Activated naive CD4-positive, alpha-beta T cell treated with anti-CD3 and anti-CD28 coated beads, Interleukin-2, amount 10 ng/mL, durations not matched to agents 7 days and 5 days (primary cell): ENCODE measurements around the gene ALKBH6.

Source experiments
- CTCF ChIA-PET: fragments of 350-600 bp; sonication (Branson Sonifier 250); formaldehyde crosslinking; loops from one replicate; lab custom pipeline; 2021; ENCODE audit warnings: antibody characterized with exemption; lab: Charles Lee
- DNase-seq: peaks from one replicate; pipeline ENCODE4 v3.0.0-alpha.2; 2020
- H3K27ac Mint-ChIP-seq: one replicate; pipeline ENCODE4 v1.8.0; 2021; ENCODE audit warnings: mild to moderate bottlenecking, moderate library complexity, mixed read lengths
- H3K27me3 Mint-ChIP-seq: one replicate; pipeline ENCODE4 v1.8.0; 2021; ENCODE audit warnings: mild to moderate bottlenecking, mixed read lengths
- H3K36me3 Mint-ChIP-seq: one replicate; pipeline ENCODE4 v1.8.0; 2021; ENCODE audit warnings: mixed read lengths
- H3K4me1 Mint-ChIP-seq: one replicate; pipeline ENCODE4 v1.8.0; 2021; ENCODE audit warnings: mixed read lengths
- H3K4me3 Mint-ChIP-seq: one replicate; pipeline ENCODE4 v1.8.0; 2021; ENCODE audit warnings: mild to moderate bottlenecking, moderate library complexity, mixed read lengths
- H3K9me3 Mint-ChIP-seq: one replicate; pipeline ENCODE4 v1.8.0; 2021; ENCODE audit warnings: mixed read lengths

Gene ALKBH6

GRCh38 chr19:35975608-35976214, 38.3 kb downstream of the ALKBH6 start:
- DNase-seq: peak; percentile 59
- peaks cover 18% of the 10 kb centered on the region for H3K27me3 Mint-ChIP-seq
- no peak overlapping the region for H3K4me3 Mint-ChIP-seq
- no peaks in the 10 kb centered on the region for H3K9me3 Mint-ChIP-seq
- no peaks in the 10 kb centered on the region for H3K4me1 Mint-ChIP-seq
- CTCF ChIA-PET: interaction anchor here (1.0 to 1.6 kb wide), 2 partner anchors 8 to 17 kb away, joined by 3 to 4 read pairs; no protein-coding TSS in a partner anchor
- no peak overlapping the region for H3K27ac Mint-ChIP-seq
- H3K36me3 Mint-ChIP-seq: no peaks in the 10 kb centered on the region

- no peaks in the 10 kb centered on the region for H3K9me3 Mint-ChIP-seq
- peaks cover 9% of the 10 kb centered on the region for H3K27me3 Mint-ChIP-seq
- H3K4me3 Mint-ChIP-seq: no peak overlapping the region
- DNase-seq: no peak
- CTCF ChIA-PET: interaction anchor here (1.5 kb wide), 1 partner anchor 17 kb away, joined by 3 read pairs; no protein-coding TSS in a partner anchor
- H3K36me3 Mint-ChIP-seq: no peaks in the 10 kb centered on the region
- no peak overlapping the region for H3K27ac Mint-ChIP-seq
- no peaks in the 10 kb centered on the region for H3K4me1 Mint-ChIP-seq
Observed at GRCh38 chr19:35973487-35973886, 40.5 kb downstream of the ALKBH6 start.

- no peaks in the 10 kb centered on the region for H3K9me3 Mint-ChIP-seq
- no peak for DNase-seq
- H3K27ac Mint-ChIP-seq: no peak overlapping the region
- H3K36me3 Mint-ChIP-seq: no peaks in the 10 kb centered on the region
- CTCF ChIA-PET: no interaction called here
- peaks cover 5% of the 10 kb centered on the region for H3K27me3 Mint-ChIP-seq
- no peaks in the 10 kb centered on the region for H3K4me1 Mint-ChIP-seq
- no peak overlapping the region for H3K4me3 Mint-ChIP-seq
Observed at GRCh38 chr19:35966771-35967170, 47.2 kb downstream of the ALKBH6 start.

DNA sequence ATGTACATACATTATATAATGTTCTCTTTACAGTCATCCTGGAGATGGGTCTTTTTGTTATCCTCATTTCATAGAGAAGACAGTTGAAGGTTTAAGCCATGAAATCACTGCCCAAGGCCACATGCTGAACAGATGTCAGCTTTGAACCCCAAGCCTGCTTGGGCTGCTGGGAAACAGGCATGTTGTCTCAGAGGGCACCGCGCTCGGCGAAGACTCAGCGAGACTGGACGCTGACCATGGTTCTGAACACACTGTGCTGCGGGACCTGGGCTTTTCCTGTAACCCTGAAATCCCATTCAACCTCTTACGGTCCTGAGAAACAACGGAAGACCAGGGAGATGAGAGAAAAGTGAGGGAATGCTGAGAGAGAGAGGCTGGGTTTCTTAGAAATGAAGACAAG, 50.5 kb downstream of the ALKBH6 start:
- CTCF ChIA-PET: no interaction called here
- DNase-seq: peak; percentile 77
- H3K27me3 Mint-ChIP-seq: peaks cover 34% of the 10 kb centered on the region
- no peak overlapping the region for H3K27ac Mint-ChIP-seq
- H3K36me3 Mint-ChIP-seq: no peaks in the 10 kb centered on the region
- H3K4me3 Mint-ChIP-seq: no peak overlapping the region
- no peaks in the 10 kb centered on the region for H3K9me3 Mint-ChIP-seq
- H3K4me1 Mint-ChIP-seq: peaks cover 11% of the 10 kb centered on the region

DNA sequence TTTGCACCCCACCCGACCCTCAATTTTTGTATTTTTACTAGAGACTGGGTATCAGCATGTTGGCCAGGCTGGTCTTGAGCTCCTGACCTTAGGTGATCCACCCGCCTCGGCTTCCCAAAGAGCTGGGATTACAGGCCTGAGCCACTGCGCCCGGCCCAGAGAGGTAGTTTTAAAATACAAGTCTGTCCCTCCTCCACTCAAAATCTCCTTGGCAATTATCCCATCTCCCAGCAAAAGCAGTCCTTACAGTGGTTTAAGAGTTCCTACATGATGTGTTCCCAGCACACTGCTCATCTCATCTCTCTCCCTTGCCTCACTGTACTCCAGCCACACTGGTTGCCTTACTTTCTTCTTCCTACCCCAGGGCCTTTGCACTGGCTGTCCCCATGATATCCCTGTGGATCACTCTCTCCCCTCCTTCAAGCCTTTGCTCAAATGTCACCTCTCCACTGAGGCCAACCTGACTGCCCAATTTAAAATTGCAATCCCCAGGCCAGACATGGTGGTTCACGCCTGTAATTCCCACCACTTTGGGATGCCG, 53.5 kb downstream of the ALKBH6 start:
- H3K4me3 Mint-ChIP-seq: peak overlapping the region; percentile 26
- peaks cover 7% of the 10 kb centered on the region for H3K9me3 Mint-ChIP-seq
- peaks cover 6% of the 10 kb centered on the region for H3K36me3 Mint-ChIP-seq
- no peak for DNase-seq
- H3K27ac Mint-ChIP-seq: no peak overlapping the region
- CTCF ChIA-PET: no interaction called here
- H3K27me3 Mint-ChIP-seq: peaks cover 49% of the 10 kb centered on the region
- H3K4me1 Mint-ChIP-seq: peaks cover 18% of the 10 kb centered on the region

- H3K27me3 Mint-ChIP-seq: peaks cover 49% of the 10 kb centered on the region
- no peak for DNase-seq
- peaks cover 6% of the 10 kb centered on the region for H3K36me3 Mint-ChIP-seq
- H3K4me1 Mint-ChIP-seq: peaks cover 21% of the 10 kb centered on the region
- peaks cover 7% of the 10 kb centered on the region for H3K9me3 Mint-ChIP-seq
- CTCF ChIA-PET: no interaction called here
- no peak overlapping the region for H3K4me3 Mint-ChIP-seq
- H3K27ac Mint-ChIP-seq: no peak overlapping the region
Observed at GRCh38 chr19:35959968-35960320, 54.1 kb downstream of the ALKBH6 start.
